ENCODE measurements around the gene MYO9B.

- TF ChIP-seq, protein P1, sequence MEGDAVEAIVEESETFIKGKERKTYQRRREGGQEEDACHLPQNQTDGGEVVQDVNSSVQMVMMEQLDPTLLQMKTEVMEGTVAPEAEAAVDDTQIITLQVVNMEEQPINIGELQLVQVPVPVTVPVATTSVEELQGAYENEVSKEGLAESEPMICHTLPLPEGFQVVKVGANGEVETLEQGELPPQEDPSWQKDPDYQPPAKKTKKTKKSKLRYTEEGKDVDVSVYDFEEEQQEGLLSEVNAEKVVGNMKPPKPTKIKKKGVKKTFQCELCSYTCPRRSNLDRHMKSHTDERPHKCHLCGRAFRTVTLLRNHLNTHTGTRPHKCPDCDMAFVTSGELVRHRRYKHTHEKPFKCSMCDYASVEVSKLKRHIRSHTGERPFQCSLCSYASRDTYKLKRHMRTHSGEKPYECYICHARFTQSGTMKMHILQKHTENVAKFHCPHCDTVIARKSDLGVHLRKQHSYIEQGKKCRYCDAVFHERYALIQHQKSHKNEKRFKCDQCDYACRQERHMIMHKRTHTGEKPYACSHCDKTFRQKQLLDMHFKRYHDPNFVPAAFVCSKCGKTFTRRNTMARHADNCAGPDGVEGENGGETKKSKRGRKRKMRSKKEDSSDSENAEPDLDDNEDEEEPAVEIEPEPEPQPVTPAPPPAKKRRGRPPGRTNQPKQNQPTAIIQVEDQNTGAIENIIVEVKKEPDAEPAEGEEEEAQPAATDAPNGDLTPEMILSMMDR (conservative IDR thresholded peaks at IDR 0.05), result no peak
- no peak for TF ChIP-seq EZH2 (IDR thresholded peaks at IDR 0.05; ENCODE audit: low read depth)
Measured at GRCh38 chr19:17163652-17164051, 88.1 kb downstream of the MYO9B start.

Data from PC-9 (cell line).